HG02642 (cell line): Measurements from ENCODE around the gene MT2A.
"Not testable (repeated sequence)": the region's sequence is repeated elsewhere in the genome, so short reads cannot be mapped to it uniquely, and the experiment has no call there.

Experiments used
- ATAC-seq: cut with Tn5 transposase; IDR thresholded peaks from one replicate; pipeline ENCODE4 v1.9.1; 2021; ENCODE audit warnings: mild to moderate bottlenecking; ENCODE audit not compliant: unreplicated experiment, poor library complexity

Gene MT2A

GRCh38 chr16:56608043-56608875 lies at the start of gene MT2A:
MT2A (plus strand) TSS chr16:56608584; CDS start chr16:56608656, 72 bp downstream.
- peak; percentile 88 for ATAC-seq

- no peak for ATAC-seq
Measured at GRCh38 chr16:56559109-56559508, 49.3 kb upstream of the MT2A start.

- no peak for ATAC-seq
Measured at GRCh38 chr16:56560447-56560846, 47.9 kb upstream of the MT2A start.

- no peak for ATAC-seq
Measured at GRCh38 chr16:56561126-56561525, 47.3 kb upstream of the MT2A start.

GRCh38 chr16:56564793-56565477 lies 43.4 kb upstream of the MT2A start, which contains the start of gene MT4:
MT4 (plus strand) TSS chr16:56565073; CDS start chr16:56565129, 56 bp downstream.
- ATAC-seq: no peak

GRCh38 chr16:56569971-56570370 lies 38.4 kb upstream of the MT2A start:
- no peak for ATAC-seq

- ATAC-seq: no peak
Measured at GRCh38 chr16:56571525-56571924, 36.9 kb upstream of the MT2A start.

GRCh38 chr16:56574625-56575024 lies 33.8 kb upstream of the MT2A start:
- no peak for ATAC-seq

- ATAC-seq: peak; percentile 96
Measured at GRCh38 chr16:56576585-56577299, 31.6 kb upstream of the MT2A start.

GRCh38 chr16:56577300-56577625 lies 31.1 kb upstream of the MT2A start:
- no peak for ATAC-seq

- ATAC-seq: no peak
Measured at GRCh38 chr16:56580391-56581048, 27.9 kb upstream of the MT2A start.

GRCh38 chr16:56582911-56583310 lies 25.5 kb upstream of the MT2A start:
- ATAC-seq: not testable (repeated sequence)

- ATAC-seq: no peak
Measured at GRCh38 chr16:56583351-56584168, 24.8 kb upstream of the MT2A start.

GRCh38 chr16:56584276-56584675 lies 24.1 kb upstream of the MT2A start:
- ATAC-seq: no peak

GRCh38 chr16:56588781-56589140 lies 19.6 kb upstream of the MT2A start:
- no peak for ATAC-seq

GRCh38 chr16:56589141-56590039 lies 19.0 kb upstream of the MT2A start, which contains the start of gene MT3:
MT3 (plus strand) TSS chr16:56589528; CDS start chr16:56589591, 63 bp downstream.
- ATAC-seq: no peak

- no peak for ATAC-seq
Measured at GRCh38 chr16:56591377-56592060, 16.9 kb upstream of the MT2A start.
